ENCODE data around the gene CELSR2.

The CELSR2 gene

GRCh38 chr1:109262231-109263055, 13.1 kb downstream of the CELSR2 start:
- H3F3A ChIP-seq (ENCODE audit: insufficient read depth, low read length): no peaks in the 10 kb centered on the region
- no peaks in the 10 kb centered on the region for H3K27me3 ChIP-seq (replicated peaks; ENCODE audit: insufficient read depth, low read length)
- H3K9me3 ChIP-seq (replicated peaks; ENCODE audit: insufficient read depth, low read length): no peaks in the 10 kb centered on the region
- no peaks in the 10 kb centered on the region for H3K9me2 ChIP-seq (replicated peaks; ENCODE audit: insufficient read depth, low read length)
- no peak overlapping the region for H2AFZ ChIP-seq (ENCODE audit: low read length)
- no peaks in the 10 kb centered on the region for H3K79me2 ChIP-seq (ENCODE audit: low read length)
- H3K9ac ChIP-seq (ENCODE audit: low read length): no peak overlapping the region
- no peak overlapping the region for H3K27ac ChIP-seq (ENCODE audit: low read length)
- H4K20me1 ChIP-seq (ENCODE audit: insufficient read depth, low read length): no peaks in the 10 kb centered on the region
- H3K4me2 ChIP-seq (ENCODE audit: low read depth, low read length): no peak overlapping the region
- TF ChIP-seq CTCF (IDR thresholded peaks at IDR 0.05; ENCODE audit: low read length): no peak
- TF ChIP-seq EZH2phosphoT487 (IDR thresholded peaks at IDR 0.05; ENCODE audit: low read length): no peak
- TF ChIP-seq EZH2 (optimal IDR thresholded peaks at IDR 0.05; ENCODE audit: low read depth, low read length): no peak
- no peak for DNase-seq
- no peak overlapping the region for H3K4me3 ChIP-seq (ENCODE audit: low read length)
- no peaks in the 10 kb centered on the region for H3K4me1 ChIP-seq (ENCODE audit: low read length)
- no peaks in the 10 kb centered on the region for H3K36me3 ChIP-seq (replicated peaks; ENCODE audit: insufficient read depth, low read length)

GRCh38 chr1:109263234-109263596, 13.9 kb downstream of the CELSR2 start:
- no peak overlapping the region for H2AFZ ChIP-seq (ENCODE audit: low read length)
- H3K9me3 ChIP-seq (replicated peaks; ENCODE audit: insufficient read depth, low read length): no peaks in the 10 kb centered on the region
- H3F3A ChIP-seq (ENCODE audit: insufficient read depth, low read length): no peaks in the 10 kb centered on the region
- no peak overlapping the region for H3K27ac ChIP-seq (ENCODE audit: low read length)
- H4K20me1 ChIP-seq (ENCODE audit: insufficient read depth, low read length): no peaks in the 10 kb centered on the region
- TF ChIP-seq CTCF (IDR thresholded peaks at IDR 0.05; ENCODE audit: low read length): no peak
- no peak for TF ChIP-seq EZH2phosphoT487 (IDR thresholded peaks at IDR 0.05; ENCODE audit: low read length)
- no peak for TF ChIP-seq EZH2 (optimal IDR thresholded peaks at IDR 0.05; ENCODE audit: low read depth, low read length)
- no peaks in the 10 kb centered on the region for H3K4me1 ChIP-seq (ENCODE audit: low read length)
- no peak overlapping the region for H3K4me2 ChIP-seq (ENCODE audit: low read depth, low read length)
- DNase-seq: no peak
- no peaks in the 10 kb centered on the region for H3K36me3 ChIP-seq (replicated peaks; ENCODE audit: insufficient read depth, low read length)
- no peak overlapping the region for H3K4me3 ChIP-seq (ENCODE audit: low read length)
- no peaks in the 10 kb centered on the region for H3K27me3 ChIP-seq (replicated peaks; ENCODE audit: insufficient read depth, low read length)
- H3K9me2 ChIP-seq (replicated peaks; ENCODE audit: insufficient read depth, low read length): no peaks in the 10 kb centered on the region
- no peak overlapping the region for H3K9ac ChIP-seq (ENCODE audit: low read length)
- no peaks in the 10 kb centered on the region for H3K79me2 ChIP-seq (ENCODE audit: low read length)

GRCh38 chr1:109263597-109264378, 14.4 kb downstream of the CELSR2 start:
- Histone ChIP-seq H3K4me3 (ENCODE audit: low read length) (no peak overlapping the region), H3K27ac (ENCODE audit: low read length) (no peak overlapping the region), H3K4me1 (ENCODE audit: low read length) (no peaks in the 10 kb centered on the region), H3K4me2 (ENCODE audit: low read depth, low read length) (no peak overlapping the region), H3K9ac (ENCODE audit: low read length) (no peak overlapping the region), H2AFZ (ENCODE audit: low read length) (no peak overlapping the region), H3K9me3 (replicated peaks; ENCODE audit: insufficient read depth, low read length) (no peaks in the 10 kb centered on the region), H3K79me2 (ENCODE audit: low read length) (no peaks in the 10 kb centered on the region), H3K36me3 (replicated peaks; ENCODE audit: insufficient read depth, low read length) (no peaks in the 10 kb centered on the region), H4K20me1 (ENCODE audit: insufficient read depth, low read length) (no peaks in the 10 kb centered on the region), H3K9me2 (replicated peaks; ENCODE audit: insufficient read depth, low read length) (no peaks in the 10 kb centered on the region), H3K27me3 (replicated peaks; ENCODE audit: insufficient read depth, low read length) (no peaks in the 10 kb centered on the region), H3F3A (ENCODE audit: insufficient read depth, low read length) (no peaks in the 10 kb centered on the region)
- DNase-seq: peak; percentile 48
- TF ChIP-seq EZH2 (optimal IDR thresholded peaks at IDR 0.05; ENCODE audit: low read depth, low read length): no peak
- TF ChIP-seq CTCF (IDR thresholded peaks at IDR 0.05; ENCODE audit: low read length): peak; percentile 87
